Epithelial cell of proximal tubule (primary cell): ENCODE results near the gene DGKI. TPM values are rescaled to one million over a fixed set of nuclear protein-coding genes. Genes with fewer than 3 reads are reported as not detected.

Source experiments
- DNase-seq: peaks from one replicate; pipeline ENCODE4 v3.0.0-alpha.2; 2011; ENCODE audit warnings: low read depth
- H3K4me3 ChIP-seq: 2 replicates; pipeline ENCODE4 v1.5.1; 2011; ENCODE audit warnings: low read depth, mild to moderate bottlenecking, low read length
- total RNA-seq: library from RNA; depleted of rRNA; stranded (reverse); fragments of >200 nt; gene quantifications from 2 replicates; pipeline ENCODE4 v1.2.3, GENCODE V29; 2015
- TF ChIP-seq, protein P1 (sequence below): conservative IDR thresholded peaks from 2 replicates; pipeline ENCODE4 v1.5.1; 2012; ENCODE audit warnings: low read depth, mild to moderate bottlenecking, low read length

The DGKI gene
- total RNA-seq, 1 donor from 2014 or later = 0.69 TPM

- no peak for DNase-seq
- H3K4me3 ChIP-seq = no peak overlapping the region
- TF ChIP-seq, protein P1, sequence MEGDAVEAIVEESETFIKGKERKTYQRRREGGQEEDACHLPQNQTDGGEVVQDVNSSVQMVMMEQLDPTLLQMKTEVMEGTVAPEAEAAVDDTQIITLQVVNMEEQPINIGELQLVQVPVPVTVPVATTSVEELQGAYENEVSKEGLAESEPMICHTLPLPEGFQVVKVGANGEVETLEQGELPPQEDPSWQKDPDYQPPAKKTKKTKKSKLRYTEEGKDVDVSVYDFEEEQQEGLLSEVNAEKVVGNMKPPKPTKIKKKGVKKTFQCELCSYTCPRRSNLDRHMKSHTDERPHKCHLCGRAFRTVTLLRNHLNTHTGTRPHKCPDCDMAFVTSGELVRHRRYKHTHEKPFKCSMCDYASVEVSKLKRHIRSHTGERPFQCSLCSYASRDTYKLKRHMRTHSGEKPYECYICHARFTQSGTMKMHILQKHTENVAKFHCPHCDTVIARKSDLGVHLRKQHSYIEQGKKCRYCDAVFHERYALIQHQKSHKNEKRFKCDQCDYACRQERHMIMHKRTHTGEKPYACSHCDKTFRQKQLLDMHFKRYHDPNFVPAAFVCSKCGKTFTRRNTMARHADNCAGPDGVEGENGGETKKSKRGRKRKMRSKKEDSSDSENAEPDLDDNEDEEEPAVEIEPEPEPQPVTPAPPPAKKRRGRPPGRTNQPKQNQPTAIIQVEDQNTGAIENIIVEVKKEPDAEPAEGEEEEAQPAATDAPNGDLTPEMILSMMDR = no peak
These were observed 835 bp upstream of the DGKI start for GRCh38 chr7:137847568-137848050.

- TF ChIP-seq, protein P1 = no peak
- H3K4me3 ChIP-seq = peak overlapping the region; percentile 50
These were observed 286 bp downstream of the DGKI start for GRCh38 chr7:137846549-137846826.

GRCh38 chr7:137844677-137845425 is 1.9 kb downstream of the DGKI start:
- DNase-seq = no peak
- TF ChIP-seq, protein P1 = no peak

More at GRCh38 chr7:137846549-137846826, 286 bp downstream of the DGKI start:
- no peak for DNase-seq

DNA sequence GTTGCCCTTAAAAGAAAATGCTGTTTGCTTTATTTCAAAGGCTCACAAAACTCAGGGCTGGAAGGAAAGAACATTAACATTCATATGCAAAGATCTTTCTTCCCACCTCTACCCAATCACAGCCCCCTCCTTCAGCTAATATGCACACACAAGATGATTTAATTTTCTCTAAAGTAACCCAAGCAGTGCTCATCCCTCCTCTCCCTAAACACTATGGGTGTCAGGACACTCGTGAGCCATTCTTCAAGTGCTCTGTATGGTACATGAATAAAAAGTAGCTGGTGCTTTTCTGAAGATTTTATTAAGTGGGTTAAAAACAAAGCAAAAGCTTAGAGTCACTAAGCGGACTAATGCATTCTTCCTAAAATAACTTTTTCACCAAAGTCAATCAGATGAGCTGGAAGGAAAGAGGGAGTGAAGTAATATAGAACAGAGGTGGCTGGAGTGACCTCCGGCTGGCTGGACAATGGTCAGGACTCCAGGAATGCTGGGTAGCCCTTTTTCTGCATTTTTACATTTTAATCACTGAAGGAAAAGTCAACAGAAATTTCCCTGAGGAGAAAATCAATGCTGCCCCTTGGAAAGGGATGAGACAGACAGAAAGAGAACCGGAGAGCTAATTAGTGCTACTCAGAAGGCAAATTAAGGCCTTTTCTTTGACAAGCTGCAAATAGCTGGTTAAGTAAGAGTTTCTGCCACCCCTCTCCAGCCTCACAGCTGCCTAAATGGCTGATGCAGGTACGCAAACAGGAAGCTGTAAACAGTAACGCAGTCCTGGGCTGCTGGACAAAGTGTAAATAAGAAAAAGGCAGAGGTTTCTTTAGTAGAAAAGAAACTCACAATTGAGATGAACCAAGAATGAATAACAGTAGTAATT is 6.6 kb downstream of the DGKI start:
- TF ChIP-seq, protein P1 = no peak
- no peak for DNase-seq
- H3K4me3 ChIP-seq = no peak overlapping the region

More at GRCh38 chr7:137844677-137845425, 1.9 kb downstream of the DGKI start:
- H3K4me3 ChIP-seq = no peak overlapping the region

DNA sequence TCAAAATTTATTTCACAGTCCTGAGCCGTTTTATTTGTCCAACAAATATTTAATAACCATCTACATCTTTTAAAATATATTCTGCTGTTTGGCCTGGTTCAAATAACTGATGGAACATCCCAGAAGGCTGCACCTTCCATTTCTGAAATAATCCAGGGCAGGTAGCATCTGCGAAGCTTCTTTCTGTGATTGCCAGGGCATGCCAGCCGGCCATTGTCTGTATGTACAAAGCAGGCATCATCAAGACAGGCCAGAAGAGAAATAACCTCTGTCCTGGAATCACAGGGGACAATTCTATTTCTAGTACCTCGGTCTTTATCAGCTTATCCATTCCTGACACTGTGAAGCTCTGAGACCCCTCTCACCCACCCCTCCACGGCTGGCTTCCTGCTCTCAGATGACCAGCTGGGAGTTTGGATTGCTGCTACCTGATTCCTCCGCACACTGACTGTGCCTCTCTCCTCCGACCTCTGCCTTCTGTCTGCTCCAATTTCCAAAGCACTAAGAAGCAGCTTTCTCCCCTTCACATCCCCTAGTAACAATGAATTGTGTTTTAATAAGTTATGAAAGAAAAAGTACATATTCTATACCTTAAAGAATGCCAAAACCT is 8.0 kb downstream of the DGKI start:
- TF ChIP-seq, protein P1 = no peak
- no peak for DNase-seq
- H3K4me3 ChIP-seq = no peak overlapping the region

- TF ChIP-seq, protein P1 = no peak
- DNase-seq = no peak
- no peak overlapping the region for H3K4me3 ChIP-seq
These were observed 10.2 kb downstream of the DGKI start for GRCh38 chr7:137836541-137836940.
